ENCODE results near the gene SMPDL3B.

Gene SMPDL3B

DNA sequence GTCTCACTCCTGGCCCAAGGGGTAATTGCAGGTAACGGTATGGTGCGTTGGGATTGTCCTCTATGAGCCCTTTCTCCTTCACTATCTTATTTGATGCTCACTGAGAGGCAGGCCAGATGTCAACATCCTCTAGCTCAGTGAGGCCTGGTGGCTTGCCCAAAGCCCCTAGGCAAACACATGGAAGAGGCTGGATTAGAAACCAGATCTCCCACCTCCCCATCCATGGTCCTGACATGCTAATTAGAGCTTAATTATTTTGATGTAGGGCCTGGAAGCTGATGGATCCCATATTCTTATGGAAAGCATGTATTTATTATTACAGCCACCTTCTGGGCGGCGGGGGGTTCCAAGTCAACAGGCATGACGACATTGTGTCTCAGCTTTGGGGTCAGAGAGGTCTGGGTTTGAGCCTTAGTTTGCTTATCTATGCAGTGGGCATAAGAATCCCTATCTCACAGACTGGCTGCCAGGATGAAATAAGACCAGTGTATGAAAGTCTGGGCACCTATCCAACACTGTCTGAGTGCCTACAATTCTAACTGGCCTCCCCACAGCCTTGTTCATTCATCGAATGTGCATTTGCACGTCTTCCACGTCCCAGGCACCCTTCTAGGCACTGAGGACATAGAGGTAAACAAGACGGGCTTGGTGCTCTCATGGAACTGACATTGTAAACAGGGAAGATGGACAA, 6.2 kb downstream of the SMPDL3B start:
- DNase-seq = no peak

GRCh38 chr1:27941671-27942540, 7.1 kb downstream of the SMPDL3B start:
- no peak for DNase-seq

DNA sequence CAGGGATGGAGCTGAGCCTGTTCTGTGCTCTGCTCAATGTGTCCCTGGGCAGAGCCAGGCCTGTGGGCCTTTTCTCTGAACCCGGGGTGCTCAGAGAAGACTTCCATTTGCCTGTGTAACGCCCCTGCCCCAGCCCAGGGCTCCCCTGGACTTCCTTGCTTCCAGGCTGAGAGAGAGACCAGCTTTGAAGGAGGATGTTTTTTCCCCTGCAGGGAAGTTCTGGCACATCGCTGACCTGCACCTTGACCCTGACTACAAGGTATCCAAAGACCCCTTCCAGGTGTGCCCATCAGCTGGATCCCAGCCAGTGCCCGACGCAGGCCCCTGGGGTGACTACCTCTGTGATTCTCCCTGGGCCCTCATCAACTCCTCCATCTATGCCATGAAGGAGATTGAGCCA, 10.2 kb downstream of the SMPDL3B start:
- no peak for DNase-seq

DNA sequence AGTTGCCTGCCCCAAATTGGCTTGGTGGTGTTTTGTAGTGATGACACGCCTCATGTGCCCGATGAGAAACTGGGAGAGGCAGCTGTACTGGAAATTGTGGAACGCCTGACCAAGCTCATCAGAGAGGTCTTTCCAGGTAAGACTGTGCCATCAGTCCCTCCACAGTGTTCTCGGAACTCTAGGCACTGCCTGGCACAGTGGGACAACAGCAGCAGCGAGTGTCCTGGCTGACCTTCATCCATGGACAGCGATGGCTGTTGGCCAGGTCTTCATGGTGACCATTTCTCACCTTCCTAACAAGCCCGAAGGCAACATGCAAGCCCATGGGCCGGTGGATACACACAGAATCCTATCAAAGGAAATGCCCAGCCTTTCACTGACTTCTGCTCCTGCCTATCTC, 14.2 kb downstream of the SMPDL3B start:
- DNase-seq = no peak

DNA sequence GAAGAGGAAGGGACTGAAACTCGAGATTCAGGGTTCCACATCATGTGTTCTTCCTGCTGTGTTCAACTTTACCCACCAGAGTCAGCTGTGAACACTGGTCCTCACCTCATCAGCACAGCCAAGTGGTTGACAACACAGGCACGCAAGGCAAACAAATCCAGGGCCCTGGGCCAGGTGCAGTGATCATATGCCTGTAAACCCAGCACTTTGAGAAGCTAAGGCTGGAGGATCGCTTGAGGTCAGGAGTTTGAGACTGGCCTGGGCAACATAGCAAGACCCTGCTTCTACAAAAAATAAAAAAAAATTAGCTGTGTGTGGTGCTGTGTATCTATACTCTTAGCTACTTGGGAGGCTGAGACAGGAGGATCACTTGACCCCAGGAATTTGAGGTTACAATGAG, 16.6 kb downstream of the SMPDL3B start:
- no peak for DNase-seq

GRCh38 chr1:27952147-27952546, 17.3 kb downstream of the SMPDL3B start:
- DNase-seq = no peak

DNA sequence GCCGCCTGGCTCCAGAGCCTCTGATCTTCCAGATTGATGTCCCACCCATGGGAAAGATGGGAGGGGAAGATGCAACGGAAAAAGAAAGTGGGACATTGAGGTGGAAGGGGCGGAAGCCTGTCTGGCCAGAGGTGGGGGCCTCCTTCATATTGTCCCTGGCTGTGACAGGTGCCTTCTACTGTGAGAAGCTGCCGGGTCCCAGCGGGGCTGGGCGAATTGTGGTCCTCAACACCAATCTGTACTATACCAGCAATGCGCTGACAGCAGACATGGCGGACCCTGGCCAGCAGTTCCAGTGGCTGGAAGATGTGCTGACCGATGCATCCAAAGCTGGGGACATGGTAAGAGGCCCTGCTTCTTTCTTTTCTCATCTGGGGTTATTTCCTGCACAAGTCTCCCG, 19.4 kb downstream of the SMPDL3B start:
- DNase-seq = no peak

DNA sequence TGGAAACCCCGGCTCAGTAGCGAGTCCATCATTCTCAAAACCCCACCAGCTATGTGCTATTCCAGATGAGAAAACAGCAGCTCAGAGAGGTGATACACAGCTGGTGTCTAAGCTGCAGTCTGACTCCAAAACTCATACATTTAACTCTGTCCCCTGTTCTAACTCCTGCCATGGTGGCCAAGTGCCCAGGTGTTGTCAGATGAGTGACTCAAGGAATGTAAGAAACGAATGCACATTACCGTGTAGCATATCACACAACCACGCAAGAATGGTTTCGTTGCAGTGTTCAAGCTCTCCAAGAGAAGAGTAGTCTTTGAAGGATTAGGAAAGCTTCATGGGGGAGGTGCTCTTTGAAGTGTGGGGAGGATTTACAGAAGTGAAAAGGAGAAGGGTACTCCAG, 20.3 kb downstream of the SMPDL3B start:
- DNase-seq = no peak

DNA sequence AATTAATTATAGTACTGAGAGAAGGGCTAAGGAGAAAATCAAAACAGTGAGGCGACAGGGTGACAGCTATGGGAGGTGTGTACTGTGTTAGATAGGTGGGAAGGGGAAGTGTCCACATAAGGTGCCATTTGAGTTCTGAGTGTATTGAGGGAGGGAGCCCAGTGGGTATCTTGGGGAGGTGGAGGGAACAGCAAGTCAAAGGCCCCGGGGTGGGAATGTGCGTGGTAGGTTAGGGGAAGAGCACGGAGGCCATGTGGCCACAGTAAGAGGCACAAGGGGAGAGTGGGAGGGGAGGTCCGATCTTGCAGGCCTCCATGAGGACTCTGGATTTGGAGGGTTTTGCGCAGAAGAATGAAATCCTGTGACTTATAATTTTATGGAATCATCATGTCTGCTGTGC, 22.0 kb downstream of the SMPDL3B start:
- no peak for DNase-seq

- no peak for DNase-seq
Observed at GRCh38 chr1:27957655-27958054, 22.9 kb downstream of the SMPDL3B start.

GRCh38 chr1:27958513-27958912, 23.7 kb downstream of the SMPDL3B start:
- DNase-seq = no peak

GRCh38 chr1:27959792-27960603, 25.2 kb downstream of the SMPDL3B start, which contains the start of gene XKR8:
Gene XKR8, plus strand, starts transcription at chr1:27959973. Its CDS starts 97 bp downstream, at chr1:27960070.
- DNase-seq = peak; percentile 78

- no peak for DNase-seq
Observed at GRCh38 chr1:27960762-27961645, 26.2 kb downstream of the SMPDL3B start.

DNA sequence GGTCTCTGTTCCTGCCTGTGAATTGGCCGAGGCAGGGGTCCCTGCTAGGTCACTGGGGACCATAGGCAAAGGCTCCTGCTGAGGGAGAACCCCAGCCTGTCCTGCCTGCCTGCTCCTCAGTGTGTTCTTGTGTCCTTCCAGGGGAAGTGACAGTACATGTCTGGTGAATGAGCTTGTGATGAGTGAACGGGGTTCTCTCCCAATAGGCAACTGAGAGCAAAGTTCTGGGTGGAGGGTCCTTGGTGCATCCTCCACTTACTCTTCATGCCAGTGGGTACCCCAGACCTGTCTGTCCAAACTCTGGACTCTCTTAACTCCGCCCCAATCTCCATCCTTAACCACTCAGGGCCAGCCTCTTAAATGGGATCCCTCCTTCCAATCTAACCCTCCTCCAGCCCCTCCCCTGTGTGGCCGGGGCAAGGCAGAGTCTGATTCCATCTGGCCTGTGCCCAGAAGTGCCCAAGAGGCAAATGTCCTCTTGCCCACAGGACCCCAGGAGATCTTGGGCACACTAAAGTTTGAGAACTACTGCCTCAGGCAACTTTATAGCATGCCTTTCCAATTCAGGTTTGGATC, 26.9 kb downstream of the SMPDL3B start:
- no peak for DNase-seq

GRCh38 chr1:27963393-27963792, 28.6 kb downstream of the SMPDL3B start:
- DNase-seq = no peak

GRCh38 chr1:27966402-27967105, 31.8 kb downstream of the SMPDL3B start:
- no peak for DNase-seq

- no peak for DNase-seq
Observed at GRCh38 chr1:27967106-27967883, 32.5 kb downstream of the SMPDL3B start.

DNA sequence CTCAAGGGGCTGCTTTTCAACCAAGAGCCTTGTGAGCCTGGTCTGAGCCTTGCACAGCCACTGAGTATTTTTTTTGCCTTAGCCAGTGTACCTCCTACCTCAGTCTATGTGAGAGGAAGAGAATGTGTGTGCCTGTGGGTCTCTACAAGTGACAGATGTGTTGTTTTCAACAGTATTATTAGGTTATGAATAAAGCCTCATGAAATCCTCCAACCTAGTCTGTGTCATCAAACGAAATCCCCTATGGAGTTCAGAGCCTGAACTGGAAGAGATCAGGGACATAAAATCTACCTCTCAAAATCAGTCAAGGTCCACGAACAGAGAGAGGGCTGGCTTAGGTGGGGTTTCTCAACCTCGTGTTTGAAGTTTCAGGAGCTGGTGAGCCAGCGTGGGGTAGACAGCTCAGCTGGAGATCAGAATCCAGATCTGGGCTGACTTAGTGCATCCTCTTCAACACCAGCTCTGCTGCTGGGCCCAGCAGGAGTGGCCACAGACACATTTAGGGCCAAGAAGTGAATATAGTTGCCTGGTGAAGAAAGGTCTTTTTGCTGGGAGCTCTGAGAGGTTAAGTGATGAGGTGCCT, 33.2 kb downstream of the SMPDL3B start:
- no peak for DNase-seq

GRCh38 chr1:27968692-27969091, 33.9 kb downstream of the SMPDL3B start:
- DNase-seq = no peak

- no peak for DNase-seq
Observed at GRCh38 chr1:27970401-27970800, 35.6 kb downstream of the SMPDL3B start.

Measured in effector CD4-positive, alpha-beta T cell (primary cell).